Measurements from ENCODE around the gene TRIP10. TPM values are rescaled to one million over a fixed set of nuclear protein-coding genes. Genes with fewer than 3 reads are reported as not detected.

Gene TRIP10
- 100 to 1,000 TPM; 111 to 116 TPM for total RNA-seq
- polyA plus RNA-seq (2013, experiment 1 of 2), result 61.0 TPM
- 65.1 TPM for polyA plus RNA-seq (2013, experiment 2 of 2)
- long read RNA-seq, experiment 1, transcript TRIP10-202 (14 exons, 2,035 nt), result major isoform, 19 of 55 reads
- long read RNA-seq, experiment 1, partial matches to known transcripts, result 31 of 55 reads
- long read RNA-seq, experiment 1, other reads (novel, unspliced or antisense), result 5 of 55 reads
- long read RNA-seq, experiment 2, transcript TRIP10-202 (14 exons, 2,035 nt), result major isoform, 289 of 342 reads
- long read RNA-seq, experiment 2, partial matches to known transcripts, result 28 of 342 reads
- long read RNA-seq, experiment 2, other reads (novel, unspliced or antisense), result 24 of 342 reads
- long read RNA-seq, experiment 3, transcript TRIP10-208 (14 exons, 1,920 nt), result minor isoform, 6 of 296 reads
- long read RNA-seq, experiment 3, transcript TRIP10-202 (14 exons, 2,035 nt), result major isoform, 228 of 296 reads
- long read RNA-seq, experiment 3, partial matches to known transcripts, result 31 of 296 reads
- long read RNA-seq, experiment 3, other reads (novel, unspliced or antisense), result 31 of 296 reads
- long read RNA-seq, experiment 4, transcript TRIP10-202 (14 exons, 2,035 nt), result major isoform, 77 of 134 reads
- long read RNA-seq, experiment 4, partial matches to known transcripts, result 49 of 134 reads
- long read RNA-seq, experiment 4, other reads (novel, unspliced or antisense), result 6 of 134 reads

- peak; percentile 94 for DNase-seq
- Histone ChIP-seq H3K4me1 (ENCODE audit: control insufficient read depth, insufficient read depth, low read length) (peaks cover 3% of the 10 kb centered on the region), H3K9ac (ENCODE audit: extremely low read depth, low read length, poor library complexity, severe bottlenecking) (peak within 1 kb of the TSS; percentile 97), H3K27me3 (ENCODE audit: control insufficient read depth, insufficient read depth, low read length, poor library complexity, severe bottlenecking) (no peaks in the 10 kb centered on the region), H3K9me3 (ENCODE audit: control insufficient read depth, low read length) (no peaks in the 10 kb centered on the region), H3K27ac (ENCODE audit: low read depth, low read length) (peak within 1 kb of the TSS; percentile 68), H3K4me3 (ENCODE audit: low read length) (peak within 1 kb of the TSS; percentile 94), H3K36me3 (ENCODE audit: control insufficient read depth, insufficient read depth, low read length) (peaks cover 34% of the 10 kb centered on the region)
- H3K9me3 Mint-ChIP-seq, result no peaks in the 10 kb centered on the region
- peak within 1 kb of the TSS; percentile 90 for H3K4me3 Mint-ChIP-seq
- peak within 1 kb of the TSS; percentile 98 for H3K27ac Mint-ChIP-seq
- no peak for TF ChIP-seq CTCF (conservative IDR thresholded peaks at IDR 0.05)
- peaks cover 27% of the 10 kb centered on the region for H3K36me3 Mint-ChIP-seq (ENCODE audit: low read depth)
- 0 to 8% methylated on average over 2 to 37 of the region's 47 CpGs for WGBS, 2 experiments (ENCODE audit: insufficient coverage in 1 of 2, insufficient read length in 1 of 2)
- H3K27me3 Mint-ChIP-seq (ENCODE audit: insufficient read depth), result no peaks in the 10 kb centered on the region
- peaks cover 52% of the 10 kb centered on the region for H3K4me1 Mint-ChIP-seq
These were observed at the start of gene TRIP10 for GRCh38 chr19:6739390-6739882. TSS of gene TRIP10 (plus strand) at chr19:6739680. CDS start at chr19:6739762, 82 bp downstream.

GRCh38 chr19:6690160-6690885 is 49.2 kb upstream of the TRIP10 start:
- DNase-seq, result no peak
- peaks cover 29% of the 10 kb centered on the region for H3K9me3 ChIP-seq (ENCODE audit: control insufficient read depth, low read length)
- 69 to 76% methylated on average over 8 to 11 of the region's 11 CpGs for WGBS, 2 experiments (ENCODE audit: insufficient coverage in 1 of 2, insufficient read length in 1 of 2)
- Mint-ChIP-seq H3K36me3 (ENCODE audit: low read depth) (peaks cover 9% of the 10 kb centered on the region), H3K4me1 (no peaks in the 10 kb centered on the region), H3K4me3 (no peak overlapping the region), H3K27ac (no peak overlapping the region), H3K27me3 (ENCODE audit: insufficient read depth) (peaks cover 3% of the 10 kb centered on the region), H3K9me3 (peaks cover 8% of the 10 kb centered on the region)
- no peak overlapping the region for H3K9ac ChIP-seq (ENCODE audit: extremely low read depth, low read length, poor library complexity, severe bottlenecking)
- no peak overlapping the region for H3K4me3 ChIP-seq (ENCODE audit: low read length)
- no peaks in the 10 kb centered on the region for H3K36me3 ChIP-seq (ENCODE audit: control insufficient read depth, insufficient read depth, low read length)
- H3K4me1 ChIP-seq (ENCODE audit: control insufficient read depth, insufficient read depth, low read length), result no peaks in the 10 kb centered on the region
- H3K27me3 ChIP-seq (ENCODE audit: control insufficient read depth, insufficient read depth, low read length, poor library complexity, severe bottlenecking), result no peaks in the 10 kb centered on the region
- no peak overlapping the region for H3K27ac ChIP-seq (ENCODE audit: low read depth, low read length)
- no peak for TF ChIP-seq CTCF (conservative IDR thresholded peaks at IDR 0.05)

GRCh38 chr19:6691342-6691741 is 48.1 kb upstream of the TRIP10 start:
- peaks cover 9% of the 10 kb centered on the region for H3K36me3 Mint-ChIP-seq (ENCODE audit: low read depth)
- Histone ChIP-seq H3K27me3 (ENCODE audit: control insufficient read depth, insufficient read depth, low read length, poor library complexity, severe bottlenecking) (no peaks in the 10 kb centered on the region), H3K4me3 (ENCODE audit: low read length) (no peak overlapping the region), H3K4me1 (ENCODE audit: control insufficient read depth, insufficient read depth, low read length) (no peaks in the 10 kb centered on the region), H3K36me3 (ENCODE audit: control insufficient read depth, insufficient read depth, low read length) (no peaks in the 10 kb centered on the region), H3K9ac (ENCODE audit: extremely low read depth, low read length, poor library complexity, severe bottlenecking) (no peak overlapping the region), H3K9me3 (ENCODE audit: control insufficient read depth, low read length) (peaks cover 23% of the 10 kb centered on the region), H3K27ac (ENCODE audit: low read depth, low read length) (no peak overlapping the region)
- H3K27ac Mint-ChIP-seq, result no peak overlapping the region
- TF ChIP-seq CTCF (conservative IDR thresholded peaks at IDR 0.05), result no peak
- peaks cover 4% of the 10 kb centered on the region for H3K27me3 Mint-ChIP-seq (ENCODE audit: insufficient read depth)
- peaks cover 8% of the 10 kb centered on the region for H3K9me3 Mint-ChIP-seq
- 86 to 95% methylated on average over 4 to 8 of the region's 8 CpGs for WGBS, 2 experiments (ENCODE audit: insufficient coverage in 1 of 2, insufficient read length in 1 of 2)
- no peak for DNase-seq
- H3K4me1 Mint-ChIP-seq, result no peaks in the 10 kb centered on the region
- H3K4me3 Mint-ChIP-seq, result no peak overlapping the region

Data from endodermal cell (in vitro differentiated cells).